HG03520 (cell line): ENCODE results near the gene HYCC1.
"Not testable (repeated sequence)": the region's sequence is repeated elsewhere in the genome, so short reads cannot be mapped to it uniquely, and the experiment has no call there.

Experiments used
- ATAC-seq: cut with Tn5 transposase; IDR thresholded peaks from one replicate; pipeline ENCODE4 v1.9.1; 2021; ENCODE audit warnings: mild to moderate bottlenecking, moderate library complexity; ENCODE audit not compliant: unreplicated experiment

Gene HYCC1

DNA sequence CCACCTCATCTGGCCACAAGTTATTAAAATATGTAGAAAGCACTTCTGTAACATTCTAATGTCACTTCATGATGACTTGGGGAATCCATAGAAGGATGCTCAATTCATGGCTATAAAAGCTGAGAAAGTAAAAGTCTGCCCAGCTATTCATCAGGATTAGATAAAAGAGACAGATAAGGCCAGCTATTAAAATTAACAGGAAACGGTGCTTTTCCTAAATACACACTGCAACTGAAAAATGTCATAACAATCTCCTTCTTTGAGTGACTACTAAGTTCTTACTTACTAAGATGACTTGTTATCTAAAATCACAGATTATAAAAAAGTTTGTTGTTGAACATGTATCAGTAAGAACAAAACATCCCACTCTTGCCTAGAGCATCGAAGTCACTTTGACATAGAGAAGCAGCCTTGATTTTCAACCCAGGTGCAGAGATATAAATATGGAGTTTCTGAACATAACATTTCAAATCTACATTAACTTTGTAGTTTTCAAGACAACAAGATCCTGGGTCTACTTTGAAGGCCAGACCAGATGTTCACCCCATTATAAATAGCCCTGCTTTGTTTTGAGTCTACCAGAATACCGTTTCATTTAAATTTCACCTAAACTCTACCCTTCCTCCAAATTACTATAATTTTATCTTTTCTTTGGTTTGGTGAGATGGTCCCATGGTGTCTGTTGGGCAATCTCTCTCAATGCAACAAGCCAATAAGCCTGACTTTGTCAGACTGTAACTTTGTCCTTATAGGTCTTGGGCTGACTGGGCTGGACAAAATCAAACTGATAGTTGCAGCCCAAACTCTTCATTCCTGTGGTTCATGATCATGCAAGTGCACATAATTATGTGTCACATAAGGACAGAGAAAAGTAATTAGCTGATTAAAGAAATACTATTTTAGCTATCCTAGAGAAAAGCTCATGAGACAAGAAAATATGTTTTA, 24.0 kb downstream of the HYCC1 start:
- no peak for ATAC-seq

- no peak for ATAC-seq
Observed at GRCh38 chr7:22985436-22985835, 28.5 kb downstream of the HYCC1 start.

- ATAC-seq: no peak
Observed at GRCh38 chr7:22983257-22983855, 30.6 kb downstream of the HYCC1 start.

GRCh38 chr7:22980422-22980821, 33.5 kb downstream of the HYCC1 start:
- ATAC-seq: no peak

GRCh38 chr7:22979861-22980260, 34.1 kb downstream of the HYCC1 start:
- no peak for ATAC-seq

DNA sequence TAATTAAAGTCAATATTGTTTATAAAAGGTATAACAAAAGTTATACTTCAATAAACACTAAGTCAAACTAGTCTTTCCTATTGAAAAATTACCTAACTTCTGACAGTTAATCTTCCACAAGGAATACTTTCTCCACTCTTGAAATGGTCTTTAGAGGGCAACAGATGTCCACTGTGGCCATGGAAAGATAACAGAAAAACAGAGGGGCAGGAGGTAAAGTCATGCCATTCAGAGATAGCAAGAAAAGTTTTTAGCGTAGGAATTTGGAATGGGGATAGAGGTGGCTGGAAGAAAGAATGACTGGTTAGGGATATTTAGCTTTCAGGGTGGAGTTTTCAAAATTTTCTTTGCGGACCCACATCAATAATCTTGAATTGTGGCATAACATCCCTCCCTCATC, 34.7 kb downstream of the HYCC1 start:
- no peak for ATAC-seq

DNA sequence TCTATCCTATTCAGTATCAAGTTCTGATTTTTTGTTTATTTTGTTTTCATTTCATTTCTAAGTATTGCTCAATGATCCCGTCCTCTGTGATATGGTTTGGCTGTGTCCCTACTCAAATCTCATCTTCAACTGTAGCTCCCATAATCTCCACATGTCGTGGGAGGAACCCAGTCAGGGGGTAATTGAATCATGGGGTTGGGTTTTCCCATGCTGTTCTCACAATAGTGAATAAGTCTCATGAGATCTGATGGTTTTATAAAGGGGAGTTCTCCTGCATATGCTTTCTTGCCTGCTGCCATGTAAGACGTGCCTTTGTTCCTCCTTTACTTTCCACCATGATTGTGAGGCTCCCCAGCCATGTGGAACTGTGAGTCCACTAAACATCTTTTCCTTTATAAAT, 39.3 kb downstream of the HYCC1 start:
- ATAC-seq: not testable (repeated sequence)

DNA sequence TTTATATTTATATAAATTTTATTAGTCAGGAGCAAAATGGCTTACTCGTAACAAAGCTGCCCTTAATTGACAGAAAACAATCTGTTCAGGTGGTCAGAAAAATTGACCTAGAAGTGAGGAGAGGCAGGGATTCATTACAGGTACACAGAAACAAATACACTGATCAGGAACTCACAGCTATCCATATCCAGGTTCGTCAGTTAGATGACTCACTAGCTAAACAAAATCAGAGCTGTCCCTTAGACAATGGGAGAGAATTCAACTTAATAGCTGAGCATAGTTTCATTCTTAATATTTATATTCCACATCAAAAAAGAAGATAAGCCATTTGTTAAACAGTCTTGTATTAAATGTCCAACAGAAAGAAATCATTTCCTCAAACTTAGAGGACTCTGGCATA, 41.7 kb downstream of the HYCC1 start:
- no peak for ATAC-seq

DNA sequence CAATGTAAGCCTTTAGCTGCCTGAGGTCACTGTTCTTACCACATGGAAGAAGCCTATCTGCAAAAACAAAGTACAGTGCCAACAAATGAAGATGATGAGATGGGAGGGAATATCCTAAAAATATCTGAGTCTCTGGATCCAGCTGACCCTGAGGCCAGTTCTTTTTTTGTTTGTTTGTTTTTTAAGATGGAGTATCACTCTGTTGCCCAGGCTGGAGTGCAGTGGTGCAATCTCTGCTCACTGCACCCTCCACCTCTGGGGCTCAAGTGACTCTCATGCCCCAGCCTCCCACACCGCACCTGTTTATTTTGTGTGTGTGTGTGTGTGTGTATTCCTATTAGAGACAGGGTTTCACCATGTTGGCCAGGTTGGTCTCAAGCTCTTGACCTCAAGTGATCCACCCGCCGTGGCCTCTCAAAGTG, 44.9 kb downstream of the HYCC1 start:
- ATAC-seq: no peak
